ENCODE data around the gene GALR3.

GRCh38 chr22:37784829-37785495 is 38.2 kb upstream of the GALR3 start:
- TF ChIP-seq CREB1 (IDR thresholded peaks at IDR 0.05; ENCODE audit: low read depth) (no peak), CEBPB (IDR thresholded peaks at IDR 0.05) (no peak)
- TF ChIP-seq, protein P1, sequence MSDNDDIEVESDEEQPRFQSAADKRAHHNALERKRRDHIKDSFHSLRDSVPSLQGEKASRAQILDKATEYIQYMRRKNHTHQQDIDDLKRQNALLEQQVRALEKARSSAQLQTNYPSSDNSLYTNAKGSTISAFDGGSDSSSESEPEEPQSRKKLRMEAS (IDR thresholded peaks at IDR 0.05): no peak
